BE2C (cell line): Measurements from ENCODE around the gene NELL1.

ENCODE experiments used
- DNase-seq: peaks from one replicate; pipeline ENCODE4 v3.0.0-alpha.2; 2020
- H3K27me3 ChIP-seq: fragments of 250-450 bp; sonication (Bioruptor Pico); 2 replicates; pipeline ENCODE4 v1.5.1; 2020; ENCODE audit warnings: mild to moderate bottlenecking
- H3K36me3 ChIP-seq: fragments of 250-450 bp; sonication (Bioruptor Pico); 2 replicates; pipeline ENCODE4 v1.5.1; 2020; ENCODE audit warnings: mild to moderate bottlenecking
- H3K4me1 ChIP-seq: fragments of 250-450 bp; sonication (Bioruptor Pico); 2 replicates; pipeline ENCODE4 v1.5.1; 2020
- H3K4me3 ChIP-seq: 2 replicates; pipeline ENCODE4 v1.5.1; 2011; ENCODE audit warnings: low read depth, low read length
- H3K9me3 ChIP-seq: fragments of 250-450 bp; sonication (Bioruptor Pico); 2 replicates; pipeline ENCODE4 v1.5.1; 2020
- CTCF ChIP-seq: IDR thresholded peaks from 2 replicates; pipeline ENCODE4 v1.5.1; 2012; ENCODE audit warnings: mild to moderate bottlenecking, low read depth, low read length

Gene NELL1

GRCh38 chr11:20627701-20628100, 41.7 kb upstream of the NELL1 start:
- Histone ChIP-seq H3K36me3 (no peaks in the 10 kb centered on the region), H3K4me3 (no peak overlapping the region), H3K4me1 (no peaks in the 10 kb centered on the region), H3K27me3 (no peaks in the 10 kb centered on the region), H3K9me3 (no peaks in the 10 kb centered on the region)
- no peak for TF ChIP-seq CTCF
- no peak for DNase-seq

GRCh38 chr11:20631519-20632168, 37.7 kb upstream of the NELL1 start:
- DNase-seq, result no peak
- Histone ChIP-seq H3K36me3 (no peaks in the 10 kb centered on the region), H3K4me3 (no peak overlapping the region), H3K9me3 (no peaks in the 10 kb centered on the region), H3K27me3 (no peaks in the 10 kb centered on the region), H3K4me1 (no peaks in the 10 kb centered on the region)
- no peak for TF ChIP-seq CTCF

GRCh38 chr11:20632169-20632532, 37.2 kb upstream of the NELL1 start:
- H3K4me1 ChIP-seq, result no peaks in the 10 kb centered on the region
- TF ChIP-seq CTCF, result no peak
- no peaks in the 10 kb centered on the region for H3K9me3 ChIP-seq
- H3K27me3 ChIP-seq, result no peaks in the 10 kb centered on the region
- H3K4me3 ChIP-seq, result no peak overlapping the region
- no peak for DNase-seq
- no peaks in the 10 kb centered on the region for H3K36me3 ChIP-seq

- Histone ChIP-seq H3K27me3 (no peaks in the 10 kb centered on the region), H3K36me3 (no peaks in the 10 kb centered on the region), H3K4me1 (no peaks in the 10 kb centered on the region), H3K4me3 (no peak overlapping the region), H3K9me3 (no peaks in the 10 kb centered on the region)
- DNase-seq, result no peak
- peak; percentile 50 for TF ChIP-seq CTCF
These were observed 35.3 kb upstream of the NELL1 start for GRCh38 chr11:20634044-20634443.

GRCh38 chr11:20634781-20635180, 34.6 kb upstream of the NELL1 start:
- H3K27me3 ChIP-seq, result no peaks in the 10 kb centered on the region
- no peak for TF ChIP-seq CTCF
- H3K4me3 ChIP-seq, result no peak overlapping the region
- H3K36me3 ChIP-seq, result no peaks in the 10 kb centered on the region
- no peaks in the 10 kb centered on the region for H3K4me1 ChIP-seq
- no peak for DNase-seq
- no peaks in the 10 kb centered on the region for H3K9me3 ChIP-seq

GRCh38 chr11:20638074-20638473, 31.3 kb upstream of the NELL1 start:
- Histone ChIP-seq H3K9me3 (no peaks in the 10 kb centered on the region), H3K4me3 (no peak overlapping the region)

More at GRCh38 chr11:20638074-20638473, 31.3 kb upstream of the NELL1 start:
- H3K4me1 ChIP-seq, result no peaks in the 10 kb centered on the region
- TF ChIP-seq CTCF, result no peak
- DNase-seq, result no peak
- H3K36me3 ChIP-seq, result no peaks in the 10 kb centered on the region
- H3K27me3 ChIP-seq, result no peaks in the 10 kb centered on the region
